Activated CD8-positive, alpha-beta T cell treated with anti-CD3 and anti-CD28 coated beads for 36 hours (primary cell): ENCODE results near the gene ZNF407. TPM values are rescaled to one million over a fixed set of nuclear protein-coding genes. Genes with fewer than 3 reads are reported as not detected.
"Not testable (repeated sequence)": the region's sequence is repeated elsewhere in the genome, so short reads cannot be mapped to it uniquely, and the experiment has no call there.

Experiments used
- ATAC-seq: fragments of 200-7000 bp; cut with Tn5 transposase; one replicate; pipeline ENCODE4 v1.10.0; 2021; ENCODE audit warnings: mild to moderate bottlenecking, moderate library complexity
- CTCF ChIA-PET: fragments of 350-600 bp; sonication (Branson Sonifier 250); formaldehyde crosslinking; loops from one replicate; lab custom pipeline; 2021; ENCODE audit warnings: antibody characterized with exemption; lab: Charles Lee
- POLR2A ChIA-PET: fragments of 350-600 bp; sonication (Branson Sonifier 250); formaldehyde crosslinking; loops from one replicate; lab custom pipeline; 2021; ENCODE audit warnings: antibody characterized with exemption; lab: Charles Lee
- DNase-seq: peaks from one replicate; pipeline ENCODE4 v3.0.0-alpha.2; 2020
- H3K27ac Mint-ChIP-seq: one replicate; pipeline ENCODE4 v1.8.0; 2021; ENCODE audit warnings: mild to moderate bottlenecking, mixed read lengths
- H3K27me3 Mint-ChIP-seq: one replicate; pipeline ENCODE4 v1.8.0; 2021; ENCODE audit warnings: mixed read lengths
- H3K36me3 Mint-ChIP-seq: one replicate; pipeline ENCODE4 v1.8.0; 2021; ENCODE audit warnings: low read depth, mixed read lengths
- H3K4me1 Mint-ChIP-seq: one replicate; pipeline ENCODE4 v1.8.0; 2021; ENCODE audit warnings: low read depth, mixed read lengths
- H3K4me3 Mint-ChIP-seq: one replicate; pipeline ENCODE4 v1.8.0; 2021; ENCODE audit warnings: mild to moderate bottlenecking, moderate library complexity, mixed read lengths
- H3K9me3 Mint-ChIP-seq: one replicate; pipeline ENCODE4 v1.8.0; 2021; ENCODE audit warnings: mixed read lengths
- intact Hi-C: fragments of 100-400 bp; cut with micrococcal nuclease; formaldehyde crosslinking; loops from one replicate; pipeline ENCODE4 v1.10.0; 2022
- total RNA-seq, 2 experiments: library from RNA; stranded (reverse); gene quantifications; one replicate each; pipeline ENCODE4 v1.2.3, GENCODE V29; 2021
- TF ChIP-seq, protein P1 (sequence below): fragments of 200-600 bp; IDR thresholded peaks from one replicate; pipeline ENCODE4 v1.8.0; 2022; ENCODE audit warnings: antibody characterized with exemption, mild to moderate bottlenecking

ZNF407 gene
- total RNA-seq, 2 experiments from 2014 or later = 9.9 to 10.8 TPM

- H3K4me3 Mint-ChIP-seq = no peak overlapping the region
Observed at GRCh38 chr18:75076286-75076685, 478.6 kb downstream of the ZNF407 start.

DNA sequence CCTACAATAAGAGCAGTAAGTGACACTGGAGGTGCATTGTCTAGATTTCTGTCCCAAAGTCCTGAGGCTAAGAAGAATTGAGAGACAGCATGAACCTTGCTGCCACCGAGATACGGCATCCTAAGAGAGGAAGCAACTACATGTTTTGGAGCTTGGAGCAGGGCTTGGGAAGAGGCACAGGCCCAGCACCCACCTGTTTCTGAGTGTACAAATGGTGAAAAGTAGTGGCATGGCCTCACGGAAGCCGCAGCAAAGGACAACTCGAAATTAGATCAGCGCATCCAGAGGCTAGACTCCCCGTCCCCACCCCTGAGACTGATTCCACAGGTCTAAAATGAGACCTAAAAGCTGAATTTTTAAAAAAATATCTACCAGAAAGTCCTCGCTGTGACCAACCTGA is 483.8 kb downstream of the ZNF407 start:
- no peaks in the 10 kb centered on the region for H3K4me1 Mint-ChIP-seq
- CTCF ChIA-PET = no interaction called here
- no peaks in the 10 kb centered on the region for H3K27me3 Mint-ChIP-seq
- peaks cover 15% of the 10 kb centered on the region for H3K9me3 Mint-ChIP-seq
- POLR2A ChIA-PET = no interaction called here
- no peak overlapping the region for H3K27ac Mint-ChIP-seq
- ATAC-seq = no peak
- TF ChIP-seq, protein P1, sequence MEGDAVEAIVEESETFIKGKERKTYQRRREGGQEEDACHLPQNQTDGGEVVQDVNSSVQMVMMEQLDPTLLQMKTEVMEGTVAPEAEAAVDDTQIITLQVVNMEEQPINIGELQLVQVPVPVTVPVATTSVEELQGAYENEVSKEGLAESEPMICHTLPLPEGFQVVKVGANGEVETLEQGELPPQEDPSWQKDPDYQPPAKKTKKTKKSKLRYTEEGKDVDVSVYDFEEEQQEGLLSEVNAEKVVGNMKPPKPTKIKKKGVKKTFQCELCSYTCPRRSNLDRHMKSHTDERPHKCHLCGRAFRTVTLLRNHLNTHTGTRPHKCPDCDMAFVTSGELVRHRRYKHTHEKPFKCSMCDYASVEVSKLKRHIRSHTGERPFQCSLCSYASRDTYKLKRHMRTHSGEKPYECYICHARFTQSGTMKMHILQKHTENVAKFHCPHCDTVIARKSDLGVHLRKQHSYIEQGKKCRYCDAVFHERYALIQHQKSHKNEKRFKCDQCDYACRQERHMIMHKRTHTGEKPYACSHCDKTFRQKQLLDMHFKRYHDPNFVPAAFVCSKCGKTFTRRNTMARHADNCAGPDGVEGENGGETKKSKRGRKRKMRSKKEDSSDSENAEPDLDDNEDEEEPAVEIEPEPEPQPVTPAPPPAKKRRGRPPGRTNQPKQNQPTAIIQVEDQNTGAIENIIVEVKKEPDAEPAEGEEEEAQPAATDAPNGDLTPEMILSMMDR = no peak
- H3K4me3 Mint-ChIP-seq = no peak overlapping the region
- intact Hi-C loops = no loop called here
- H3K36me3 Mint-ChIP-seq = peaks cover under 1% of the 10 kb centered on the region
- no peak for DNase-seq

More at GRCh38 chr18:75076286-75076685, 478.6 kb downstream of the ZNF407 start:
- ChIA-PET POLR2A (interaction anchor here (0.6 kb wide), 1 partner anchor 48 kb away, joined by 3 read pairs; no protein-coding TSS in a partner anchor), CTCF (no interaction called here)
- intact Hi-C loops = loop anchor here (10.0 kb wide), 1 partner anchor 81 kb away; no protein-coding TSS in a partner anchor
- H3K4me1 Mint-ChIP-seq = peaks cover 8% of the 10 kb centered on the region
- H3K9me3 Mint-ChIP-seq = peaks cover 34% of the 10 kb centered on the region
- H3K36me3 Mint-ChIP-seq = peaks cover 11% of the 10 kb centered on the region
- TF ChIP-seq, protein P1 = no peak
- H3K27ac Mint-ChIP-seq = no peak overlapping the region
- ATAC-seq = no peak
- DNase-seq = no peak
- no peaks in the 10 kb centered on the region for H3K27me3 Mint-ChIP-seq

DNA sequence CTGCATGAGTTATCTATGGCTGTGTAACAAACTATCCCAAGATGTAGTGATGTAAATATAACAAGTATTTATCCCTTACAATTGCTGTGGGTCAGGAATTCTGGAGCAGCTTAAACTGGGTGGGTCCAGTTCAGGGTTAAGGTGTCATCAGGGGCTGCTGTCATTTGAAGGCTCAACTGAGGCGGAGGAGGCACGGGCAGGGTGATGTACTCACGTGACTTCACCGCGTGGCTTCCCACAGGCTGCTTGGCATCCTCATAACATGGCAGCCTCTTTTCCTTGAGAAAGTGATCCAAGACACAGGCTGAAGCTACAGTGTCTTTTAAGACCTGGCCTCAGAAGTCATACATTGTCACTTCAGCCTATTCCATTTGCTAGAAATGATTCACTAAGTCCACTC is 485.5 kb downstream of the ZNF407 start:
- H3K4me1 Mint-ChIP-seq = no peaks in the 10 kb centered on the region
- no peak overlapping the region for H3K4me3 Mint-ChIP-seq
- no peak overlapping the region for H3K27ac Mint-ChIP-seq
- ChIA-PET POLR2A (interaction anchor here (0.5 kb wide), 1 partner anchor 42 kb away, joined by 3 read pairs; no protein-coding TSS in a partner anchor), CTCF (no interaction called here)
- intact Hi-C loops = no loop called here
- no peaks in the 10 kb centered on the region for H3K27me3 Mint-ChIP-seq
- peaks cover 9% of the 10 kb centered on the region for H3K9me3 Mint-ChIP-seq
- ATAC-seq = no peak
- no peak for DNase-seq
- TF ChIP-seq, protein P1 = no peak
- no peaks in the 10 kb centered on the region for H3K36me3 Mint-ChIP-seq

- ATAC-seq = no peak
- Mint-ChIP-seq H3K27ac (no peak overlapping the region), H3K27me3 (no peaks in the 10 kb centered on the region), H3K4me3 (no peak overlapping the region), H3K9me3 (peaks cover 6% of the 10 kb centered on the region), H3K36me3 (no peaks in the 10 kb centered on the region), H3K4me1 (no peaks in the 10 kb centered on the region)
- CTCF ChIA-PET = no interaction called here
- POLR2A ChIA-PET = no interaction called here
- TF ChIP-seq, protein P1 = no peak
- DNase-seq = no peak
- intact Hi-C loops = no loop called here
Observed at GRCh38 chr18:75083761-75084160, 486.1 kb downstream of the ZNF407 start.

- H3K36me3 Mint-ChIP-seq, H3K27me3 Mint-ChIP-seq, H3K27ac Mint-ChIP-seq, H3K9me3 Mint-ChIP-seq, DNase-seq, H3K4me1 Mint-ChIP-seq, POLR2A ChIA-PET, H3K4me3 Mint-ChIP-seq, CTCF ChIA-PET, intact Hi-C loops, ATAC-seq: not testable (repeated sequence)
Observed at GRCh38 chr18:75085676-75086075, 488.0 kb downstream of the ZNF407 start.
